COLO829 (cell line): Measurements from ENCODE around the gene PLD1.

Experiments used
- DNase-seq: peaks from one replicate; pipeline ENCODE4 v3.0.0; 2012; ENCODE audit warnings: low spot score

PLD1 gene

GRCh38 chr3:171797873-171798272 is 12.4 kb downstream of the PLD1 start:
- no peak for DNase-seq

DNA sequence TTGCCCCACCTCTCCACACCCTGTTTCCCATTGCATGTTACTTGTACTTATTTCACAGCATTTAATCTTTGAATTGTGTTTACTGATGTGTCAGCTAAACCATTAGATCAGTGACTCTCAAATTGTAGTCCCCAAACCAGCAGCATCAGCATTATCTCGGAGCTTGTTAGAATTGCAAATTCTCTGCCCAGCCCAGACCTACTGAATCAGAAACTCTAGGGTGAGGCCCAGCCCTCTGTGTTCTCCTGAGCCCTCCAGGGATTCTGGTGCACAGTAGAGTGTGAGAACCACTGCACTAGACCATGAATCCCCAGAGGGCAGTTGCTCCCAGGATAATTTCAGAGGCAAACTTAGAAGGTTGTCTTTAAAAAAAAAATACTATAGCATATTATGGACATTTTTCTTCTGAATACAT is 13.0 kb downstream of the PLD1 start:
- DNase-seq: no peak

GRCh38 chr3:171796625-171797264 is 13.5 kb downstream of the PLD1 start:
- no peak for DNase-seq

- DNase-seq: no peak
These were observed 17.8 kb downstream of the PLD1 start for GRCh38 chr3:171792531-171792930.

DNA sequence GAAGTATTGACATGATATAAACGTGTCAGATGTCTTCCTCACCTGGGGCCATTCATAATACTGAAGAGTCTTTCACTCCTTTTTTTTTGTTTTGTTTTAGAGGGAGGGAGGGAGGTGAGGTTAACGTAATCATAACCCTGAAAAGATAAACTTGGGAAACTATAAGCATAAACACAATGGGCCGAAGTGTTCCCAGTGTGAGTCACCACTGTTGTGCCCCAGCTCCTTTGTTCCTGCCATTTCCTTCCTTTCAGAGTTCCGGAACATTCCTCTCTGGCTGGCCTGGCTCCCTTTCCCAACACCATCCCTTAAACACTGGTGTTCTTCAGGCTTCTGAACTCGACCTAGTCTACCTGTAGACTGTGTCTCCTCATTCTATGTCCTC is 18.6 kb downstream of the PLD1 start:
- DNase-seq: peak; percentile 80

GRCh38 chr3:171790898-171791691 is 19.2 kb downstream of the PLD1 start:
- DNase-seq: no peak

- DNase-seq: no peak
These were observed 19.7 kb downstream of the PLD1 start for GRCh38 chr3:171790574-171790897.

DNA sequence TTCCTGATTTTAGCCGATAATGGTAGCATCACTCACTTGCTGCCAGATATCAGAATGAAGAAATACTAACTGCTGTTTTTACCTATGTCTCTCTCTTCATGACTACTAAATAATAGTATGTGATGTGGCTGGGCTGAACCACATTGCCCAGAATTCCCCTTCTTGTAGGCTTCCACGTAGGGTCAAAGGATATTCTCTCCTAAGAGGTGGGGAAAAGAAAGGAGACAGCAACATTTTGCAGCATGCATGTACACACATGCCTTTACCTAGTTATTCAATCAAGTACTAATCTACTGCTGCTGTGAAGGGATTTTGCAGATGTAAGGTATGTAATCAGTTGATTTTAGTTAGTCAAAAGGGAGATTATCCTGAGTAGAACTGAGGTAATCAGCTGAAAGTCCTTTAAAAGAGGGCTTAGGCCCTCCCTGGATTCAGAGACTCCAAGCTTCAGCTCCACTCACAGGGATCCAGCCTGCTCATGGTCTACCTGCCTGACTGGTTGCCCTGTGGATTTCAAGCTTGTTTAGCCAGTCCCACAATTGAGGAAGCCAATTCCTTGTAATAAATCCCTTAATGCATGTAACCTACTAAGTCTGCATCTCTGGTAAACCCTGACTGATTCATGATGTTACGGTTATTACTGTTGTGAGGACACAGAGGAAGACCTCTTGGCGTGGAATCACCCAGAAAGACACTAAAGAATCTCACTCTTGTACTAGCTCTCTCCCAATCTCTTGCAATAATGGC is 20.4 kb downstream of the PLD1 start:
- no peak for DNase-seq

DNA sequence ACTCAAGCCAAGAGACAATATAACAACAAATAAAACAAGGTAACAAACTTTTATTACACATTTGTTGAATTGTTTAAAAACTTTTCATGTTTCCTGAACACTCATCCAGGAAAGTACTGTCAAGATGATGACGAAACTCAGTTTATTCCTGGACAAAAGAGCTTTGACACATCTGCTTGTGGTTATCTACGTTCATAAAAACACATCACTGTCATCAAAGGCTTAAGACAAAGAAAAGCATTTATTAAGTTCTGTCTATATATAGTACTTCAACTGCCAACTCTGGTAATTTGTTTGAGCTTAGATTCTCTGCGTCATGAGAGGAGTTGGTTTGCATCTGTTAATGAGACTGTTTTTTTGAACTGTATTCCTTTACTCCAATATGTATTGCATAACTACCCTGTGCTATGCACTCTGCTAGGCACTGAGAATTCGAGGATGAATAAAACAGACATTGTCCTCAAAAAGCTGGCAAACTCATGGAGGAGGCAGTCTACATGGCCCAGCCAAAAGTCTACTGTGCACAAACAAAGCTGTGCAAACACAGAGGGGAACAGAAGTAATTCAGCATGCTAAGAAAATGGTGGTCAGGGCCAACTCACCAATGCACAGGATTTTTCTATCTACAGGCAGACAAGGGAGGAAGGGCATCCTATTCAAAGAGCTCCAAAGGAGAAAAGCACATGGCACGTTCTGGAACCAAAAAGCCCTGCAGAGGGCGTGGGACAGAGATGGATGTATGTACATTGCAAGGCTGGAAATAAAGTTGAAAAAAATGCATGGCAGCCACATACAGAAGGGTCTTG is 21.5 kb downstream of the PLD1 start:
- peak; percentile 93 for DNase-seq

DNA sequence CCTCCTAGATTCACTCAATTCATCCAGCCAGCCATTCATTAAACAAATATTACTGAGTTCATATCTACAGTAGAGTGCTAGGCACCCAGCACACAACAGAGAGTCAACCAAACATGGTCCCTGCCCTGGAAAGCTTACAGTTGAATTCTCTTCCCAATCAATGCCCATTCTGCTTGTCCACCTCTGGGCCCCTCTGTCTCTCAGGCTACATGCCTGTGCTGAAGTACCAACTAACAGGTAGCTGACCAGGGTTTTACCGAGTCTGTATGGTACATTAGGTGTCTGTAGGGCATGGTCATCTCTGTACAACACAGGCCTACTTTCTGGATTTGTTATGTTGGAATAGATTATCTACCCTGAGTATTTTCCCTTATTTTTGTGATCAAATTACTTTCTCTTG is 23.3 kb downstream of the PLD1 start:
- DNase-seq: no peak

DNA sequence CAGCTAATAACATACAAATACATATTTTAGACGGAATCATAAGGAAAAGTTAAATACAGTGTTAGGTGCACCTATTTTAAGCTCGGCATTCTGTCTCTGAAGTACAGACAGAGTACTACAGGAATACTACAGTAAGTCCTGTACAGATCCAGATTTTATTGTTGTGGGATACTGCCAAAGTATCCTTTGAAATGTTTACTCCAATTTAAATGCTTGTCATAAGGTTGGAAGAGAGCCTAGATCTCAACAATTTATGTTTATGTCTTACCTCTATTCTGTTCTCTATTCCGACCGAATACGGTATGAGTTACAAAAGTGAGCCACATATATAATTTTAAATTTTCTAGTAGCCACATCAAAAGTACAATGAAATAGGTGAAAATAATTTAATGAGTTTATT is 25.3 kb downstream of the PLD1 start:
- DNase-seq: no peak

- peak; percentile 89 for DNase-seq
These were observed 25.9 kb downstream of the PLD1 start for GRCh38 chr3:171784387-171784786.

GRCh38 chr3:171783626-171784025 is 26.7 kb downstream of the PLD1 start:
- DNase-seq: no peak

DNA sequence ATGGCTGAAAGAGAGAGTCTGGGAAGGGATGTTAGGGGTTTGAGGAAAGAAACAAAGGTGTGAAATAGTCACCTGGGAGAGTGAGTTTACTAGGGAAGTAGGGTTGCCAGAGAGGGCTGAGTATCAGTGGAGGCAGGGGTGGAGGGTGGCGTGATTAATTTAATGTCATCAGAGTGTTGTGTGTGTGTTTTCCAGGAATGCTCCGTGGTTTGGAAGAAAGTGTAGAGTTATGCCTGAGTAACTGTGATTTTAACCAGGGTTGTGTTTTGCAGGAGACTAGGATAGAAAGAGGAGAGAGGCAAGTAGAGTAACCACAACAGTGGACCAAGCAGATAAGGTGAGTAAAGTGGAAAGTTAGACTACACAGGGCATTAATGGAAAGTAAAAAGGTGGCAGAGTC is 27.2 kb downstream of the PLD1 start:
- DNase-seq: no peak

GRCh38 chr3:171782617-171783016 is 27.7 kb downstream of the PLD1 start:
- no peak for DNase-seq

- peak; percentile 91 for DNase-seq
These were observed 28.6 kb downstream of the PLD1 start for GRCh38 chr3:171781711-171782127.

- DNase-seq: peak; percentile 42
These were observed 31.8 kb downstream of the PLD1 start for GRCh38 chr3:171778493-171778892.

DNA sequence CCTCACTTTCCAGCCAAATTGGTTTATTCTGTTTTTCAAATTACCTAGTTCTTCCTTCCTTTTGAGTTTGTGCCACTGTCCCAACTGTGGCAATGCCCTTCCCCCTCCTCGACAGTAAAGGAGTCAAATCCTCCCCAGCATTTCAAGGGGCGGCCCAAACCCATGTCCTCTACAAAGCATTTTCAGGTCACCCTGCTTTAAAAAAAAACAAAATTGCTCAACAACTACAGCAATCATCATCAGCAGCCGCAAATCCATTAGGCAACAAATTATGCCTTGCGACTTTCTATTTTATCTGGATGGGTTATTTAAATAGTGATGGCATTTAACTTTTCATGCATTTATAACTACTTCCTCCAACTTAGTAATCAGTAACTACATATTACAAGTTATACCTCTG is 32.7 kb downstream of the PLD1 start:
- no peak for DNase-seq

GRCh38 chr3:171776839-171777583 is 33.3 kb downstream of the PLD1 start:
- no peak for DNase-seq

DNA sequence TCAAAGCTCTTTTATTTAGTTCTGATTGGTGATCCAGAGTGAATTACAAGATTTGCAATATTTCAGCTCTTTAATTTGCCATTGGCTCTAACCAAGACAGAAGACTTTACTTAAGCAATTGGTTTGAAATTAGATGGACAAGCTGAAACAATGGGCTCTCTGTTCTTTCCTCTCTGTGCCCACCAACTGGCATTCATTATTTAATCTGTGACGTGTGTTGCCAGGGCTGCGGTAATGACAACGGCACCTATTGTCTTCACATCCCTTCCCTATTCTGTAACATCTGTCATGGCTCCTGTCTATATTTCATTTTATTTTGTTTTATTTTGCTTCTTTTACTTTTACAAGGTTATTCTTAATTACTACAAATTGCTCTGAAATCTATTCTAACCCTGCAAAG is 33.9 kb downstream of the PLD1 start:
- DNase-seq: peak; percentile 96

DNA sequence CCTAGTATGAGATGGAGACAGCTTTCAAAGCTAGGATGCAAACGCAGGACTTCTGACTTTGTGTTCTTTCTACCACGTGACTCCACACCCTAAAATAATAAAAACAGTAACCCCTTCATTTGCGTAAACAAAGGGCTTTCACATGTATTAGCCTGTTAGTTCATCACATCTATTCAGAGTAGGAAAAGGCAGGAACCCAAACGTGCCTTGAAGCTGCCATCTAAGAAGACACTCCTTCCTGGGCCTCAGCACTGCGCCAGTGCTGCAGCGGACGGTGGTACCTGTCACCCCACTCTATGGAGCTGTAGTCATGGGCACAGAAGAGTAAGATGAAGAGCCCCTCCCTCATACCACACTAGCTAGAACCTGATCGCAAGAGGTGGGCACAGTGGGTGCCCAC is 34.3 kb downstream of the PLD1 start:
- DNase-seq: no peak

- DNase-seq: no peak
These were observed 35.8 kb downstream of the PLD1 start for GRCh38 chr3:171774521-171774920.
